ENCODE measurements around the gene CAD. TPM values are rescaled to one million over a fixed set of nuclear protein-coding genes. Genes with fewer than 3 reads are reported as not detected.

Gene CAD
- total and polyA plus RNA-seq, 2 donors (not counting 1 experiment from before 2014, with no cell fraction given): 11.9 to 32.0 TPM

GRCh38 chr2:27245116-27245515 is 27.9 kb downstream of the CAD start:
- no peaks in the 10 kb centered on the region for H4K20me1 ChIP-seq (ENCODE audit: control insufficient read depth, extremely low read depth, insufficient read depth, low read length)
- H3K79me2 ChIP-seq (ENCODE audit: control insufficient read depth, insufficient read depth, low read length): no peaks in the 10 kb centered on the region
- TF ChIP-seq EZH2 (IDR thresholded peaks at IDR 0.05; ENCODE audit: low read length, missing control alignments): no peak
- TF ChIP-seq CTCF (conservative IDR thresholded peaks at IDR 0.05 in 1 of 2, IDR thresholded peaks at IDR 0.05 in 1 of 2; ENCODE audit: low read depth in 1 of 2, low read length in 2 of 2): no peak

GRCh38 chr2:27245626-27246025 is 28.5 kb downstream of the CAD start:
- no peaks in the 10 kb centered on the region for H4K20me1 ChIP-seq (ENCODE audit: control insufficient read depth, extremely low read depth, insufficient read depth, low read length)
- H3K4me3 ChIP-seq (replicated peaks in 1 of 4; ENCODE audit: control extremely low read depth in 1 of 4, insufficient read depth in 1 of 4, low read depth in 3 of 4, low read length in 4 of 4): no peak overlapping the region
- no peaks in the 10 kb centered on the region for H3K79me2 ChIP-seq (ENCODE audit: control insufficient read depth, insufficient read depth, low read length)
- no peaks in the 10 kb centered on the region for H3K4me1 ChIP-seq (ENCODE audit: control insufficient read depth, extremely low read depth, insufficient read depth, low read length)
- H3K27ac ChIP-seq (ENCODE audit: insufficient read depth, low read length): no peak overlapping the region
- H3K36me3 ChIP-seq (ENCODE audit: control insufficient read depth, insufficient read depth, low read length): peaks cover 24% of the 10 kb centered on the region
- H3K9me3 ChIP-seq (ENCODE audit: control insufficient read depth, insufficient read depth, low read depth, low read length): no peaks in the 10 kb centered on the region
- no peak for DNase-seq (ENCODE audit: low read depth in 2 of 2)
- no peak for TF ChIP-seq CTCF (conservative IDR thresholded peaks at IDR 0.05 in 1 of 2, IDR thresholded peaks at IDR 0.05 in 1 of 2; ENCODE audit: low read depth in 1 of 2, low read length in 2 of 2)
- TF ChIP-seq EZH2 (IDR thresholded peaks at IDR 0.05; ENCODE audit: low read length, missing control alignments): no peak
- no peak overlapping the region for H3K4me2 ChIP-seq (ENCODE audit: extremely low read depth, insufficient read depth, low read length)
- no peak overlapping the region for H3K9ac ChIP-seq (ENCODE audit: insufficient read depth, low read length)
- no peaks in the 10 kb centered on the region for H3K27me3 ChIP-seq (ENCODE audit: control insufficient read depth, insufficient read depth, low read length)
- no peak overlapping the region for H2AFZ ChIP-seq (ENCODE audit: low read length)

More at GRCh38 chr2:27245116-27245515, 27.9 kb downstream of the CAD start:
- Histone ChIP-seq H3K9me3 (ENCODE audit: control insufficient read depth, insufficient read depth, low read depth, low read length) (no peaks in the 10 kb centered on the region), H2AFZ (ENCODE audit: low read length) (no peak overlapping the region), H3K27ac (ENCODE audit: insufficient read depth, low read length) (no peak overlapping the region), H3K4me1 (ENCODE audit: control insufficient read depth, extremely low read depth, insufficient read depth, low read length) (no peaks in the 10 kb centered on the region), H3K4me3 (replicated peaks in 1 of 4; ENCODE audit: control extremely low read depth in 1 of 4, insufficient read depth in 1 of 4, low read depth in 3 of 4, low read length in 4 of 4) (no peak overlapping the region), H3K36me3 (ENCODE audit: control insufficient read depth, insufficient read depth, low read length) (peaks cover 24% of the 10 kb centered on the region), H3K9ac (ENCODE audit: insufficient read depth, low read length) (no peak overlapping the region), H3K27me3 (ENCODE audit: control insufficient read depth, insufficient read depth, low read length) (no peaks in the 10 kb centered on the region), H3K4me2 (ENCODE audit: extremely low read depth, insufficient read depth, low read length) (no peak overlapping the region)
- DNase-seq (ENCODE audit: low read depth in 2 of 2): no peak

GRCh38 chr2:27247893-27248292 is 30.7 kb downstream of the CAD start:
- Histone ChIP-seq H3K9ac (ENCODE audit: insufficient read depth, low read length) (no peak overlapping the region), H3K36me3 (ENCODE audit: control insufficient read depth, insufficient read depth, low read length) (peaks cover 9% of the 10 kb centered on the region), H4K20me1 (ENCODE audit: control insufficient read depth, extremely low read depth, insufficient read depth, low read length) (no peaks in the 10 kb centered on the region), H3K4me2 (ENCODE audit: extremely low read depth, insufficient read depth, low read length) (no peak overlapping the region), H3K4me1 (ENCODE audit: control insufficient read depth, extremely low read depth, insufficient read depth, low read length) (no peaks in the 10 kb centered on the region), H3K9me3 (ENCODE audit: control insufficient read depth, insufficient read depth, low read depth, low read length) (no peaks in the 10 kb centered on the region), H2AFZ (ENCODE audit: low read length) (no peak overlapping the region), H3K27ac (ENCODE audit: insufficient read depth, low read length) (no peak overlapping the region), H3K79me2 (ENCODE audit: control insufficient read depth, insufficient read depth, low read length) (no peaks in the 10 kb centered on the region), H3K27me3 (ENCODE audit: control insufficient read depth, insufficient read depth, low read length) (no peaks in the 10 kb centered on the region), H3K4me3 (replicated peaks in 1 of 4; ENCODE audit: control extremely low read depth in 1 of 4, insufficient read depth in 1 of 4, low read depth in 3 of 4, low read length in 4 of 4) (no peak overlapping the region)
- no peak for DNase-seq (ENCODE audit: low read depth in 2 of 2)
- TF ChIP-seq EZH2 (IDR thresholded peaks at IDR 0.05; ENCODE audit: low read length, missing control alignments) (no peak), CTCF (conservative IDR thresholded peaks at IDR 0.05 in 1 of 2, IDR thresholded peaks at IDR 0.05 in 1 of 2; ENCODE audit: low read depth in 1 of 2, low read length in 2 of 2) (no peak)
